GM18502 (cell line): ENCODE results near the gene ARSJ.
A peak's percentile ranks its signal among the peaks of the same experiment; 100 is the strongest.
"Not testable (repeated sequence)": the region's sequence is repeated elsewhere in the genome, so short reads cannot be mapped to it uniquely, and the experiment has no call there.

ENCODE experiments used
- ATAC-seq: cut with Tn5 transposase; IDR thresholded peaks from one replicate; pipeline ENCODE4 v1.9.1; 2021; ENCODE audit warnings: mild to moderate bottlenecking; ENCODE audit not compliant: unreplicated experiment, poor library complexity

The ARSJ gene

GRCh38 chr4:113979148-113979904 lies at the start of gene ARSJ:
ARSJ (minus strand) TSS chr4:113979647; CDS start chr4:113978834, 813 bp downstream.
- no peak for ATAC-seq

GRCh38 chr4:114028071-114028470 lies 48.6 kb upstream of the ARSJ start:
- ATAC-seq, result no peak

- no peak for ATAC-seq
Observed at GRCh38 chr4:114027596-114027995, 48.1 kb upstream of the ARSJ start.

GRCh38 chr4:114026447-114026846 lies 47.0 kb upstream of the ARSJ start:
- no peak for ATAC-seq

- peak; percentile 89 for ATAC-seq
Observed at GRCh38 chr4:114025176-114025777, 45.8 kb upstream of the ARSJ start.

- no peak for ATAC-seq
Observed at GRCh38 chr4:114021451-114021850, 42.0 kb upstream of the ARSJ start.

- ATAC-seq, result no peak
Observed at GRCh38 chr4:114019969-114020358, 40.5 kb upstream of the ARSJ start.

GRCh38 chr4:114019276-114019968 lies 40.0 kb upstream of the ARSJ start:
- no peak for ATAC-seq

GRCh38 chr4:114017120-114017917 lies 37.9 kb upstream of the ARSJ start:
- no peak for ATAC-seq

GRCh38 chr4:114015444-114015899 lies 36.0 kb upstream of the ARSJ start:
- no peak for ATAC-seq

GRCh38 chr4:114013201-114013600 lies 33.8 kb upstream of the ARSJ start:
- ATAC-seq, result not testable (repeated sequence)

GRCh38 chr4:114012749-114013148 lies 33.3 kb upstream of the ARSJ start:
- ATAC-seq, result no peak

GRCh38 chr4:114005569-114006442 lies 26.4 kb upstream of the ARSJ start:
- no peak for ATAC-seq

- peak; percentile 64 for ATAC-seq
Observed at GRCh38 chr4:114004483-114005226, 25.2 kb upstream of the ARSJ start.

- ATAC-seq, result no peak
Observed at GRCh38 chr4:113998531-113998930, 19.1 kb upstream of the ARSJ start.

- ATAC-seq, result no peak
Observed at GRCh38 chr4:113998079-113998478, 18.6 kb upstream of the ARSJ start.

- ATAC-seq, result no peak
Observed at GRCh38 chr4:113997206-113997605, 17.8 kb upstream of the ARSJ start.

GRCh38 chr4:113996599-113997177 lies 17.2 kb upstream of the ARSJ start:
- ATAC-seq, result no peak

GRCh38 chr4:113993887-113994286 lies 14.4 kb upstream of the ARSJ start:
- no peak for ATAC-seq
